T-helper 1 cell (primary cell): ENCODE data around the gene SYNPR.
"Not testable (repeated sequence)": the region's sequence is repeated elsewhere in the genome, so short reads cannot be mapped to it uniquely, and the experiment has no call there.

ENCODE experiments used
- DNase-seq, 5 donors: peaks; one replicate each; pipeline ENCODE4 v3.0.0-alpha.2; 2012 to 2020

The SYNPR gene

DNA sequence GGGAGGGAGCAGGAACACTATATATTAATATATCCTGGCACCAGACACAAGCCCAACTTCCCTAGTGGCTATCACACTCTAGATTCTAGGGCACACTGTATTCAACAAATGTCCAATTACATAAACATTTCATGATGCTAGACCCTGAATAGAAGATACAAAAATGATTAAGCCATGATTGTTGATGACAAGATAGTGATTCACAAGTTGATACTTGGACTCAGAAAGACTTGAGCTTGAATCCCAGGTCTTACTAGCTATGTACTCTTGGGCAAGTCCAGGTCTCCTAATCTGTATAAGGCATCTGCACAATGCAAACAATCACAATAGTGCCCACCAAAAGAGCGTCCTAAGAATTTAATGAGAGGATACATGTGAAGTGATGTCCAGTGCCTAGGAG lies 364.4 kb downstream of the SYNPR start:
- DNase-seq, result no peak

GRCh38 chr3:63644212-63644797 lies 366.2 kb downstream of the SYNPR start:
- DNase-seq, result no peak

GRCh38 chr3:63644928-63645781 lies 367.0 kb downstream of the SYNPR start:
- DNase-seq, result not testable (repeated sequence)

GRCh38 chr3:63652066-63652725 lies 374.1 kb downstream of the SYNPR start, which contains the start of gene SNTN:
Gene SNTN (plus strand): TSS chr3:63652675. CDS start chr3:63652688, 13 bp downstream.
- no peak for DNase-seq

DNA sequence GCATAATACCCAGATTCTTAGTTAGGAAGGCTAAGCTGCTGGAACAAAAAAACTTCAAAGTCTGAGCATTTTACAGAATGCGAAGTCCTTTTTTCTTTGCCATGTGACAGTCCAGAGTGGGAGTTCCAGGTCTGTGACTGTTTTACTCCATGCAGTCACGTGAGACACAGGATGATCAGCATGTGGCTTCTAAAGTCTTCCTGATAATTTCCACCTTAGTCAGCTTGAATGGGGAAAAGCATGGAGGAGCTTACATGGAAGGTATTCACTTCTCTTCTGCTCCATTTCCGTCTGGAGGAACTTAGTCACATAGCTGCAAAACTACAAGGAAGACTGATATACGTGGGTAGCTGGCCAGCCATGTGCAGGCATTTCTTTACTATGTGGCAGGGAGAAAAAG lies 376.1 kb downstream of the SYNPR start:
- DNase-seq, result no peak

DNA sequence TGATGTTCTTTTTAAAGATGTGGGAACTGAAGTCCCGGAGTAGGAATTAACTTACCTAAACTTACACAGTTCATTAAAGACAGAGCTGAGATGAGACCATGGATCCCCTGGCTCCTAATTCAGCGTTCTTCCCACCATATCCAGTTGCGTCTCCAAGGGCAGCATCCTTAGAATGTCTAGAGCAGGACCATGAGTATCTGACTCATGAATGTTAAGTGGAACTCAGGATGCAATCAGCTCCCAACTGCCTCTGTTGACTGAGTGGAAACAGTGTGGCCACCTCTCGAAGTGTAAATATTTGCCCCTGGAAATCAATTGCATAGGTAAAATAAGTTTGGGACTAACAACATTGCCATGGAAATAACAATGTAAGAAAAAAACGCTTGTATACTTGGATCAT lies 376.8 kb downstream of the SYNPR start:
- no peak for DNase-seq

- no peak for DNase-seq
These were observed 377.4 kb downstream of the SYNPR start for GRCh38 chr3:63655519-63655918.

DNA sequence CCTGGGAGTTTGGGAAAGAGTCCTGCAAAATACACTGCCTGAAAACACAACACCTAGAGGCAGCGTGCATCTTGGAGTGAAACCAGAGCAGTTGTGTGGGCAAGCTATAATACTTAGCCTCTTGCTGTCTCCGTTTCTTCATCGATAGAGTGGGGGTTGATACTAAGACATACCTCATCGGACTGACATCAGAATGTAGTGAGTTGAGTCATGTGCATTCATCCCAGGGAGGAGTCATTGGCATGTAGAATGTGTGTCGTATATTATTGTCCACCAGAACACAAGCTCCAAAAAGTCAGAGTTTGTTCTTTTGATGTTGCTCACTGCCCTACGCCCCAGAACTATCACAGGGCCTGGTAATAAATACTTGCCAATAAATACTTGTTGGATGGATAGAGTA lies 378.7 kb downstream of the SYNPR start:
- no peak for DNase-seq

- DNase-seq, result no peak
These were observed 383.1 kb downstream of the SYNPR start for GRCh38 chr3:63661242-63661641.

DNA sequence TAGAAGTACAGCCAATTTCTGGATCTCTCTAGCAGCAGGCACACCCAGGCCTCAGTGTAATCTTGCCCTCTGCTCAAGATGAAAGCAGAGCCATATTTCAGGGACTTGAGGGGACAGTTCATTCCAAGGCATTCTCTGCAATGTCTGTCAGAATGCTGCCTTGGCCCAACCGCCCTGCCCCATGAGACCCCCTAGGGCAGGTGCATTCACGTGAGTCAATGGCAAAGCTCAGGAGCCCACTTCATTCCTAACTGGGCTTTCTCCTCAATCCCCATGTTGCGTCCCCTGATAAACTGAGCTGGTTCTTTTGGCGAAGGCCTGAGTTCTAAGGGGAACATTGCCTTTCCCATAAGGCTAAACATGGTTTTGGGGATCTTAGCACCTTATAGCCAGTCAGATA lies 383.9 kb downstream of the SYNPR start:
- no peak for DNase-seq

DNA sequence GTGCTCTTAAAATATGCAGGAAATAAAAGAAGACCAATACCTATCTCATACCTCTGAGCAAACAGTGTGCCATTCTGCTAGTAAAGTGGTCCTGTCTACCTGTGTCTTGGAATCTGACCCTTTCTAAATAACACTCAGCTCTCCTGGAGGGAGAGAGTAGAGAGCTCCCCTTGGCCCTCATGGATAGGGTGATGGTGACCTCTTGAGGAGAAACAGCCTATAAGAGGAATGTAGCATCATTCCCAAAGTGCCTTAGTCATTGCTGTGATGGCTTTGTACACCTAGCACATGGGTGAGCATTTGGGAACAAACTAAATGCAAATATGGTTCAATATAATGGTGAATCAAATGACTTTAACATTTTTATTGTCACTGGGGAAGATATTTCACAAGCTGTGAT lies 384.4 kb downstream of the SYNPR start:
- no peak for DNase-seq
